Neural progenitor cell (in vitro differentiated cells): Measurements from ENCODE around the gene TRAF2. TPM values are rescaled to one million over a fixed set of nuclear protein-coding genes. Genes with fewer than 3 reads are reported as not detected.
A peak's percentile ranks its signal among the peaks of the same experiment; 100 is the strongest.

Experiments used
- DNase-seq: peaks from one replicate; pipeline ENCODE4 v3.0.0-alpha.2; 2016; ENCODE audit warnings: low spot score
- H2AFZ ChIP-seq: fragments of 200-600 bp; sonication (generic); replicated peaks from 2 replicates; pipeline ENCODE4 v1.6.1; 2016; ENCODE audit warnings: antibody characterized with exemption
- H3F3A ChIP-seq: fragments of 200-600 bp; sonication (generic); 2 replicates; pipeline ENCODE4 v1.6.1; 2016; ENCODE audit warnings: antibody characterized with exemption, low read depth
- H3K27ac ChIP-seq: fragments of 200-600 bp; sonication (generic); 2 replicates; pipeline ENCODE4 v1.5.1; 2016; ENCODE audit warnings: mild to moderate bottlenecking
- H3K27me3 ChIP-seq: fragments of 200-600 bp; sonication (generic); 2 replicates; pipeline ENCODE4 v1.6.1; 2016; ENCODE audit warnings: mild to moderate bottlenecking, moderate library complexity
- H3K36me3 ChIP-seq: fragments of 200-600 bp; sonication (generic); 2 replicates; pipeline ENCODE4 v1.5.1; 2016
- H3K4me1 ChIP-seq: fragments of 200-600 bp; sonication (generic); 2 replicates; pipeline ENCODE4 v1.6.1; 2016; ENCODE audit warnings: mixed run types
- H3K4me2 ChIP-seq: fragments of 200-600 bp; sonication (generic); 2 replicates; pipeline ENCODE4 v1.6.1; 2016
- H3K4me3 ChIP-seq: fragments of 200-600 bp; sonication (generic); 2 replicates; pipeline ENCODE4 v1.5.1; 2016
- H3K79me2 ChIP-seq: fragments of 200-600 bp; sonication (generic); 2 replicates; pipeline ENCODE4 v1.6.1; 2016; ENCODE audit warnings: low read depth
- H3K9ac ChIP-seq: fragments of 200-600 bp; sonication (generic); 2 replicates; pipeline ENCODE4 v1.6.1; 2016
- H3K9me3 ChIP-seq: fragments of 200-600 bp; sonication (generic); 2 replicates; pipeline ENCODE4 v1.5.1; 2016; ENCODE audit warnings: low read depth
- H4K20me1 ChIP-seq: fragments of 200-600 bp; sonication (generic); 2 replicates; pipeline ENCODE4 v1.6.1; 2016; ENCODE audit warnings: low read depth
- H3K27ac Mint-ChIP-seq: 3 replicates; pipeline ENCODE4 v1.8.0; 2021; ENCODE audit warnings: mixed read lengths
- H3K27me3 Mint-ChIP-seq: 2 replicates; pipeline ENCODE4 v1.8.0; 2022; ENCODE audit warnings: low read depth, mild to moderate bottlenecking, inconsistent platforms, moderate library complexity, mixed read lengths; ENCODE audit not compliant: insufficient read depth
- H3K36me3 Mint-ChIP-seq: 3 replicates; pipeline ENCODE4 v1.8.0; 2021; ENCODE audit warnings: mixed read lengths
- H3K4me1 Mint-ChIP-seq: 3 replicates; pipeline ENCODE4 v1.8.0; 2021; ENCODE audit warnings: mixed read lengths
- H3K4me3 Mint-ChIP-seq: 3 replicates; pipeline ENCODE4 v1.8.0; 2021; ENCODE audit warnings: mild to moderate bottlenecking, moderate library complexity, mixed read lengths
- H3K9me3 Mint-ChIP-seq: 3 replicates; pipeline ENCODE4 v1.8.0; 2020; ENCODE audit warnings: mixed read lengths
- EZH2 ChIP-seq: fragments of 200-600 bp; sonication (generic); IDR thresholded peaks from 2 replicates; pipeline ENCODE4 v1.6.1; 2017; ENCODE audit warnings: antibody characterized with exemption, mild to moderate bottlenecking, moderate library complexity
- EZH2phosphoT487 ChIP-seq: fragments of 200-600 bp; sonication (generic); IDR thresholded peaks from 2 replicates; pipeline ENCODE4 v1.6.1; 2017; ENCODE audit warnings: antibody characterized with exemption
- total RNA-seq: library from RNA; depleted of rRNA; stranded (reverse); fragments of >200 nt; gene quantifications from 2 replicates; pipeline ENCODE4 v1.2.3, GENCODE V29; 2015; ENCODE audit warnings: low replicate concordance
- TF ChIP-seq, protein P1 (sequence below): fragments of 200-600 bp; sonication (generic); IDR thresholded peaks from 2 replicates; pipeline ENCODE4 v1.5.1; 2017; ENCODE audit warnings: antibody characterized with exemption, mild to moderate bottlenecking

The TRAF2 gene
- total RNA-seq, 1 donor from 2014 or later, result 16.1 TPM

DNA sequence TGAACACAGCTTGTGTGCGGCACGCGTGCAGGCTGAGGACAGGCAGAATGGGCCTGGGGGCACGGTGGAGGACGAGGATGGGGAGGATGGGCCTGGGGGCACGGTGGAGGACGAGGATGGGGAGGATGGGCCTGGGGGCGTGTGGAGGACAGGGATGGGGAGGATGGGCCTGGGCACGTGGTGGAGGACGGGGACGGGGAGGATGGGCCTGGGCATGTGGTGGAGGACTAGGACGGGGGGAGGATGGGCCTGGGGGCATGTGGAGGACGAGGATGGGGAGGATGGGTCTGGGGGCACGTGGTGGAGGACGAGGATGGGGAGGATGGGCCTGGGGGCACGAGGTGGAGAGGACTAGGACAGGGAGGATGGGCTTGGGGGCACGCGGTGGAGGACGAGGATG is 36.2 kb downstream of the TRAF2 start:
- H3K4me3 Mint-ChIP-seq, result no peak overlapping the region
- H3K9ac ChIP-seq, result no peak overlapping the region
- H3K27ac Mint-ChIP-seq, result no peak overlapping the region
- H2AFZ ChIP-seq, result no peak overlapping the region
- DNase-seq, result no peak
- H3K9me3 ChIP-seq, result no peaks in the 10 kb centered on the region
- no peaks in the 10 kb centered on the region for H3K4me1 Mint-ChIP-seq
- peaks cover 3% of the 10 kb centered on the region for H3K27me3 Mint-ChIP-seq
- no peaks in the 10 kb centered on the region for H3K27me3 ChIP-seq
- no peaks in the 10 kb centered on the region for H3K9me3 Mint-ChIP-seq
- no peak overlapping the region for H3K4me3 ChIP-seq
- H3K36me3 ChIP-seq, result no peaks in the 10 kb centered on the region
- peaks cover 9% of the 10 kb centered on the region for H3K36me3 Mint-ChIP-seq
- TF ChIP-seq EZH2phosphoT487, result no peak
- TF ChIP-seq, protein P1, sequence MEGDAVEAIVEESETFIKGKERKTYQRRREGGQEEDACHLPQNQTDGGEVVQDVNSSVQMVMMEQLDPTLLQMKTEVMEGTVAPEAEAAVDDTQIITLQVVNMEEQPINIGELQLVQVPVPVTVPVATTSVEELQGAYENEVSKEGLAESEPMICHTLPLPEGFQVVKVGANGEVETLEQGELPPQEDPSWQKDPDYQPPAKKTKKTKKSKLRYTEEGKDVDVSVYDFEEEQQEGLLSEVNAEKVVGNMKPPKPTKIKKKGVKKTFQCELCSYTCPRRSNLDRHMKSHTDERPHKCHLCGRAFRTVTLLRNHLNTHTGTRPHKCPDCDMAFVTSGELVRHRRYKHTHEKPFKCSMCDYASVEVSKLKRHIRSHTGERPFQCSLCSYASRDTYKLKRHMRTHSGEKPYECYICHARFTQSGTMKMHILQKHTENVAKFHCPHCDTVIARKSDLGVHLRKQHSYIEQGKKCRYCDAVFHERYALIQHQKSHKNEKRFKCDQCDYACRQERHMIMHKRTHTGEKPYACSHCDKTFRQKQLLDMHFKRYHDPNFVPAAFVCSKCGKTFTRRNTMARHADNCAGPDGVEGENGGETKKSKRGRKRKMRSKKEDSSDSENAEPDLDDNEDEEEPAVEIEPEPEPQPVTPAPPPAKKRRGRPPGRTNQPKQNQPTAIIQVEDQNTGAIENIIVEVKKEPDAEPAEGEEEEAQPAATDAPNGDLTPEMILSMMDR, result no peak
- no peak for TF ChIP-seq EZH2
- no peaks in the 10 kb centered on the region for H3K79me2 ChIP-seq
- H3K4me2 ChIP-seq, result no peak overlapping the region
- H3K4me1 ChIP-seq, result no peaks in the 10 kb centered on the region
- no peaks in the 10 kb centered on the region for H3F3A ChIP-seq
- no peak overlapping the region for H3K27ac ChIP-seq
- H4K20me1 ChIP-seq, result no peaks in the 10 kb centered on the region

DNA sequence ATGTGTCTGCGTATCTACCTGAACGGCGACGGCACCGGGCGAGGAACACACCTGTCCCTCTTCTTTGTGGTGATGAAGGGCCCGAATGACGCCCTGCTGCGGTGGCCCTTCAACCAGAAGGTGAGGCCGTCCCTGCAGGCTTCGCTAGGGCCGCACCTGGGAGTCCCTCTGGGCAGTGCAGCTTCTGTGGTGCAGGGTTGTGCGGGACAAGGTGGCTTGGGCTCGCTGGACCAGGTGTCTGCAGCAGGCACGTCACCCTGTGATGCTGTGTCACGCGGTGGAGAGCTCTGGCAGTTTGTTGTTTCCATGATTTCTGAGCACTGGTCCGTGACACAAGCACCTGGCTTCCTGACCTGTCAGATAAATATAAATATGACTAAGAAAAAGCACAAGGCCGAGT is 37.6 kb downstream of the TRAF2 start:
- Histone ChIP-seq H3K9ac (no peak overlapping the region), H3K4me2 (no peak overlapping the region), H3K4me1 (no peaks in the 10 kb centered on the region), H3K27me3 (no peaks in the 10 kb centered on the region), H3K36me3 (no peaks in the 10 kb centered on the region), H3K27ac (no peak overlapping the region), H3F3A (no peaks in the 10 kb centered on the region), H2AFZ (no peak overlapping the region), H3K9me3 (no peaks in the 10 kb centered on the region), H3K79me2 (no peaks in the 10 kb centered on the region), H3K4me3 (no peak overlapping the region), H4K20me1 (peaks cover 3% of the 10 kb centered on the region)
- H3K9me3 Mint-ChIP-seq, result no peaks in the 10 kb centered on the region
- H3K4me3 Mint-ChIP-seq, result no peak overlapping the region
- TF ChIP-seq EZH2phosphoT487 (no peak), EZH2 (no peak)
- TF ChIP-seq, protein P1, result no peak
- H3K4me1 Mint-ChIP-seq, result no peaks in the 10 kb centered on the region
- no peak overlapping the region for H3K27ac Mint-ChIP-seq
- peaks cover 12% of the 10 kb centered on the region for H3K36me3 Mint-ChIP-seq
- H3K27me3 Mint-ChIP-seq, result peaks cover 3% of the 10 kb centered on the region
- no peak for DNase-seq

DNA sequence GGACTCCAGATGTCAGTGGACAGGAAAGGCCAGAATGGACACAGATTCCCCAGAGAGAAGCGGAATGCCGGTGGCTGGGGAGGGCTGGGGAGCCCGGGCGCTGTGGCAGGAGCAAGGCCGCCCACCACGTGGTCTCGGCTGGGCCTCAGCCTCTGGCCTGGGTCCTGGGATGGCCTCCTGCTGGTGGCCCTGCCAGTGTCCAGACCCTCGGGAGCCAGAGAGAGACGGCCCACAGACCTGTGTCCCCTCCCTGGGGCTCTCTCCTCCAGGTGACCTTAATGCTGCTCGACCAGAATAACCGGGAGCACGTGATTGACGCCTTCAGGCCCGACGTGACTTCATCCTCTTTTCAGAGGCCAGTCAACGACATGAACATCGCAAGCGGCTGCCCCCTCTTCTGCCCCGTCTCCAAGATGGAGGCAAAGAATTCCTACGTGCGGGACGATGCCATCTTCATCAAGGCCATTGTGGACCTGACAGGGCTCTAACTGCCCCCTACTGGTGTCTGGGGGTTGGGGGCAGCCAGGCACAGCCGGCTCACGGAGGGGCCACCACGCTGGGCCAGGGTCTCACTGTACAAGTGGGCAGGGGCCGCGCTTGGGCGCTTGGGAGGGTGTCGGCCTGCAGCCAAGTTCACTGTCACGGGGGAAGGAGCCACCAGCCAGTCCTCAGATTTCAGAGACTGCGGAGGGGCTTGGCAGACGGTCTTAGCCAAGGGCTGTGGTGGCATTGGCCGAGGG is 39.3 kb downstream of the TRAF2 start:
- H3K27me3 Mint-ChIP-seq, result no peaks in the 10 kb centered on the region
- no peak overlapping the region for H3K27ac Mint-ChIP-seq

More for the DNA sequence above, 39.3 kb downstream of the TRAF2 start:
- no peaks in the 10 kb centered on the region for H3K9me3 ChIP-seq
- no peak for DNase-seq
- H3F3A ChIP-seq, result no peaks in the 10 kb centered on the region
- no peak overlapping the region for H3K4me3 ChIP-seq
- H3K4me2 ChIP-seq, result no peak overlapping the region
- Mint-ChIP-seq H3K36me3 (peaks cover 6% of the 10 kb centered on the region), H3K4me3 (no peak overlapping the region), H3K9me3 (no peaks in the 10 kb centered on the region), H3K4me1 (no peaks in the 10 kb centered on the region)
- no peak overlapping the region for H3K9ac ChIP-seq
- H3K27ac ChIP-seq, result no peak overlapping the region
- H3K36me3 ChIP-seq, result no peaks in the 10 kb centered on the region
- peaks cover 3% of the 10 kb centered on the region for H4K20me1 ChIP-seq
- H3K79me2 ChIP-seq, result no peaks in the 10 kb centered on the region
- no peak overlapping the region for H2AFZ ChIP-seq
- no peaks in the 10 kb centered on the region for H3K4me1 ChIP-seq
- TF ChIP-seq, protein P1, result peak; percentile 14
- TF ChIP-seq EZH2, result no peak
- no peaks in the 10 kb centered on the region for H3K27me3 ChIP-seq
